OCI-M2 (cell line): ENCODE results near the gene NRXN2.
"Not testable (repeated sequence)": the region's sequence is repeated elsewhere in the genome, so short reads cannot be mapped to it uniquely, and the experiment has no call there.

ENCODE experiments used
- DNase-seq: peaks from one replicate; lab custom pipeline; 2025; ENCODE audit not compliant: unreplicated experiment; lab: John Stamatoyannopoulos, UW

NRXN2 gene

DNA sequence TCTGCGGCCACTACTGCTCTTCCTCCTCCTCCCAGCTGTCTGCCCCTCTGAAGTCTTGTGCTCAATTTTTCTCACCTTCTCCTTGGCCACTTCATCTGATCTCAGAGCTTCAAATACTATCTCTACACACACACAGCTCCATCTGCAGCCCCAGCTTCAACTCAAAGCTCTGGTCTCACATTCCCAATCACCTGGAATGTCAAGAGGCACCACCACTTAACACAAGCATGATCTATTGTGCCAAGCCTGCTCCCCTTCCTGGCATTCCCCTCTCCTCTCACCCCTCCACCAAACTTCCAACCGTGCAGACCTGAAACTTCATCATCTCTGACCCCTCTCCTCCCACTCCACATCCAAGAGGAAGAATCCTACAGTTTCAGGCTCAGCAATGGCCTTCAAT lies 17.5 kb downstream of the NRXN2 start:
- DNase-seq = no peak

DNA sequence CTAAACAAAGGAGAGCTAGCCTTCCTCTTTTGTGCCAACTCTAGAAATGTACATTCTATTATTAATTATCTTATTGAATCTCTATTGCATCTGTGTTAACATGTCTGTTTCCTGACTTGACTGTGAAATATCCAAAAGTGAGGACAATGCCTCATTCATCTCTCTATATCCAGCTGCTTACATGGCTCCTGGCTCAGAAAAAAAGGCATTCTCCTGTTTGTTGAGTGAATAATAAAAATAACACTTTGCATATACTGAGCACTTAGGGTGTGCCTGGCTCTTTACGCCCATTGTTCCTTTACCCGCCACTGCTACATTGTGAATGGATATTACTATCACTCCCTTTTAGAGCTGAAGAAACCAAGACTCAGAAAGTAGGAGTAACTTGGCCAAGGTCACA lies 19.9 kb downstream of the NRXN2 start:
- no peak for DNase-seq

DNA sequence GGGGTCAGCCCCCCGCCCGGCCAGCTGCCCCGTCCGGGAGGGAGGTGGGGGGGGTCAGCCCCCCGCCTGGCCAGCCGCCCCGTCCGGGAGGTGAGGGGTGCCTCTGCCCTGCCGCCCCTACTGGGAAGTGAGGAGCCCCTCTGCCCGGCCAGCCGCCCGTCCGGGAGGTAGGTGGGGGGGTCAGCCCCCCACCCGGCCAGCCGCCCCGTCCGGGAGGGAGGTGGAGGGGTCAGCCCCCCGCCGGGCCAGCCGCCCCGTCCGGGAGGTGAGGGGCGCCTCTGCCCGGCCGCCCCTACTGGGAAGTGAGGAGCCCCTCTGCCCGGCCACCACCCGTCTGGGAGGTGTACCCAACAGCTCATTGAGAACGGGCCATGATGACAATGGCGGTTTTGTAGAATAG lies 21.0 kb downstream of the NRXN2 start:
- DNase-seq = not testable (repeated sequence)

DNA sequence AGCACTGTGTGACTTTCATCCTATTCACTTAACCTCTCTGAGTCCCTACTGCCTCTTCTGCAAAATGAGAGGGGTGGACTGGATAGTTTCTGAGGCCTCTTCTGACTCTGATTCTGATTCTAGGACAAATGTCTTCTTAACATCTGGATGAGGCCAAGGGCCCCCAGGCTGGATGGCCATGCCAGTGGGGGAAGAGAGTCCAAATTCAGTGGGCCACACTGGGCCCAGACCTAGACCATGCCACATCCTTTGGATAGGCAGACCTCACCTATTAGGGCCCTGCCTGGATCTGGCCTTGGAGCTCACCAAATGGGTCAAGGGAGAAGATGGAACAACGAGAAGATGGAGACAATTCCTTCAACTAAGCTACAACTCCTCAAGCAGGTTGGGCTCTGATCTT lies 24.6 kb downstream of the NRXN2 start:
- no peak for DNase-seq

DNA sequence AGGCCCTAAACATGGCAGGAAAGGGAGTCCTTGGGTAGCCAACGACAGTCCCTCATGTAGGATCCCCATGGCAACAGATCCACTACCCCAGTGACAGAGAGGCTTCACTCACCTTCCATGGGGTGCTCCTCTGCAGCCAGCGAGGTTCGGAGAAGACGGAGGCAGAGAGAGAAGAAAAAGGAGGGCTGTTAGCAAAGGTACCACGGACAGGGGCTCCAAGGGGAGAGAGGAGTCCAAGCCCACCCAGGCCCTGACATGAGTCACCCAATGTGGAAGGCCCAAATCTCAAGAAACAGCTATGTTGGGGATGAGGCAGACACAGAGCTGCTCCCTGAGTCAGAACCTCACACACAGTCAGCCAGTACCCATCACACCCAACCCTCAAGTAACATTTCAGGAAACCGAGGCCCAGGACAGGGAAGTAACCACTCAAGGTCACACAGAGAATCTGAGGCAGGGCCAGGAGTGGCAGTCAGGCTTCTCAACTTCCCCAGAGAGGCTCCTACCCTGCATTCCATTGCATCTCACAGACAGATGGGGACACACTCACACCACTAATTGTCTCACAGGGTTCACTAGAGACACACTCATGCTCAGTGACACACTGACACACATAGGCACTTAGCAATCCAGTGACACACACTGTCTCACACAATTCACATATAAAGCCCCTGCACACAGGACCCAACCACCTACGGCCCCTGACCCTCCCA lies 25.2 kb downstream of the NRXN2 start:
- DNase-seq = no peak

DNA sequence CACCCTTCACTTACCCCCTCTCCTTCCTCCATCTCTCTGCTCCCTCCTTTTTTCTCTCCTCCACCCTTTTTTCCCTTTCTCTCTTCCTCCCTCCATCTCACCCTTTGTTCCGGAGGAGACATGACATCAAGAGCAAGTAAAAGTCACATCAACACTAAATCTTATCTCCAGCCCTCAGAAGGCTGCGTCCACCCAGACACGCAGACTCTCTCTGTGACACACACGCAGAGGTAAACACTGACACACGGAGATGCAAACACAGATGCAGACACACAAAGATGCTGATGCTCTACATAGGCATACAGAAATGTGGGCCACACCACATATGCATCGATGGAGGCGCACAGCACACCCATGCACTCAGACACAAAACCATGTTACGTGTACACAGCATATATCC lies 27.0 kb downstream of the NRXN2 start:
- DNase-seq = no peak

DNA sequence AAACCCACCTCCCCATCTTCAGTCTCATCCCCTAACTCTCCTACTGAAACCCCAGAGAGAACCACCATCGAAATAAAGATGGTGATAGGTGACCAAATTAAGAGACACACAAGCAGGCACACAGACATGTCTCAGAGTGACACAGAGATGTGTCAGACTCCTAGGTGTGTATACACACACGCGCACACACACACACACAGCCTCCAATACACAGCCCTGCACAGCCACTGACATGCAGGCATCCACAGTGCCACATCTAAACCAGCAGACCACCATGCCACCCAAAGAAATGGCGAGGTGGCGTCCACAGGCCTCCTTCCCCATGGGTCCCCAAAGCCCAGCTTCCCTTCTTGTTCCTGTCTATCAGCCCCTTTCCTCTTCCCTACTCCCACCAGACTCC lies 27.4 kb downstream of the NRXN2 start:
- no peak for DNase-seq

DNA sequence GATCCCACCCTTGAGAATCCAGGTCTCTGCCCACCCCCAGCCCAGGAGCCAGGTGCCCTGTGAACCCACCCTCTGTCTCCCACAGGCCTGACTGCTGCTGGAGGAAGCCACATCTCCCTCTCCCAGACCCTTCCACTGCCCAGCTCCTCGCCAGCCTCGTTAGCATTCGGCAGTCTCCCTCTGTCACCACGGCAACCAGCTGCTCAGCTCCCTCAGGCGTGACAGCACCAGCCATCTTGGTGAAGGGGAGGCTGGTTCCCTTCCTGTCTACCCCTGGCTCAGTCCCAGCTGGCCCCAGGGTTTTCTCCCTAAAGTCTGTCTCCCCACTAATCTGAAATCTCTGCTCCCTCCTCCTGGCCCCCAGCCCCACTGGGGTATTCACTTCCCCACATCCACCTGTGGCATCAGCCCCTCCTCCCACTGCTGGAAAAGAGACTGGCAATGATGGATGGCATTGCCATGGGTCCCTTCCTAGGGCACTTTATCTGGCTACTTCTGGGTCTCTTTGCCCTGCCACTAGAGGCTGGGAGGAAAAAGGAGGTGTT lies 28.1 kb downstream of the NRXN2 start:
- no peak for DNase-seq

DNA sequence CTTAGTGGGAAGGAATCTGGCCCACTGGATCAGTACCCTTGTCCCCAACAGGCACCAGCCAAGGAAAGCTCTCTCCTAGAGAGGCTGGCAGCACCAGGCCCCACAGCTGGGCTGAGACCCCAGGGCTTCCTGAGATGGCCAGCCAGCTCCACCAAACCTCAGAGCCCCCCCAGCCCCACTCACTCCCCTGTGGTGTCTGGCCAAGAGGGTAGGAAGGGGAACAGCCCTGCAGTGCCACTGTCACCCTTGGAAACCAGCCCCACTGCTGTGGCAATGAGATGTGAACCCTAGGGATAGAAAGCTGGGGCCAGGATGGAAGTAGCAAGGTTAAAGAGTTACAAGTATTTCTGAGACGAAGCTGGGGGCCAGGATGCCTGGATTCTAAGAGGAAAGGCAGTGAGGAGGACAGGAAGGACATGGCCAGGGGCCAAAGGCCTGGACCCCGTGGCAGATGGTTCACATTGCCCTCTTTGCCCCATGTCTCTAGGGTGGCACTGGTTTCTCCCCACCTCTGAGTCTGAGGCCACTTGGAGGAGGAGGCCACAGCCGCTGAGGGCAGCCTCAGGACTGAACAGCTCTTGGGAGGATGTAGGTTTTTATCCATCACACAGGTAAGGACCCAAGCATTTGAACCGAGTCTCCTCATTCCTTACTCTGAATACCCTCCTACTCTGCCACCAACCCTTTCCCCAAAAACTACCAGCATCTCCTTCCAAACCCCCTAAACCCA lies 28.8 kb downstream of the NRXN2 start:
- no peak for DNase-seq

DNA sequence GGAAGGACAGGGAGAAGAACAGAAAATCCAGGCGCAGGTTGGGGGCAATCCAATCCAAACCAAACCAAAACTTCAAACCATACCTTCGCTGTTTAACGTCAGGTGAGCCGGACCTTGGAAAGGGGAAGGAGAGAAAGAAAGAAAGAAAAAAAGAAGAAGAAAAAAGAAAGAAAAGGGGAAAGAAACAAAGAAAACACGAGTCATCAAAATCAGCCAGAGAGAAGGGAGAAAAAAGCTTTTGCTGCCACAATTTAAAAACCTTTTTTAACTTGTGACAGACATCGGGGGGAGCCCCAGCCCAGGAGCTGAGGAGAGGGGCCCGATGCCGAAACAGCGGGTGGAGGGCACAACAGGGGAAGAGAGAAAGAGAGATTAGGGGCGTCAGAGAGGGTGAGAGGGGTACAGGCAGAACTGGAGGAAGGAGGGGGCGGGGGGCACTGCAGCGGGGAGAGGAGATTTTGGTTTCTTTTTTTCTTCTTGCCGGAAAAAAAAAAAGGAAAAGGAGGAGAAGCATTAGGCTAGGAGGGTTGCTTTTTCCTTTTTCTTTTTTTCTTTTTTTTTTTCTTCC lies 30.1 kb downstream of the NRXN2 start:
- no peak for DNase-seq

DNA sequence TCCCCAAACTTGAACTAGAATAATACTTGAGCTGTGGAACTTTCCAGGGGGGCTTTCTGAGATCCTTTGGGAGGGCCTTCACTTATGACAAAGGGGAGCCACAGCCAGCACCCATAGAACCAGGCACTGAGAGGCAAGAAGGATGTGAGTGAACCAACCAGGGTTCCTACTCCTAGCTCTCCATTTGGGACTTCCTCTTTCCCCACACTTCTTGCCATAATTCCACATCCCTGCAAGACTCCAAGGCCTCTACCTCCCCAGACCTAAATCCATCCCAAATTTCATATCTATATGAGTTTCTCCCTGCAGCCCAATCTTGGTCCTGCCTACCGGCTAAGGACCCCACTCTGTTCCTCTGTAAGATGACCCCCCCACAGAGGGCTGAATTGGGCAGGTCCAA lies 31.5 kb downstream of the NRXN2 start:
- no peak for DNase-seq

DNA sequence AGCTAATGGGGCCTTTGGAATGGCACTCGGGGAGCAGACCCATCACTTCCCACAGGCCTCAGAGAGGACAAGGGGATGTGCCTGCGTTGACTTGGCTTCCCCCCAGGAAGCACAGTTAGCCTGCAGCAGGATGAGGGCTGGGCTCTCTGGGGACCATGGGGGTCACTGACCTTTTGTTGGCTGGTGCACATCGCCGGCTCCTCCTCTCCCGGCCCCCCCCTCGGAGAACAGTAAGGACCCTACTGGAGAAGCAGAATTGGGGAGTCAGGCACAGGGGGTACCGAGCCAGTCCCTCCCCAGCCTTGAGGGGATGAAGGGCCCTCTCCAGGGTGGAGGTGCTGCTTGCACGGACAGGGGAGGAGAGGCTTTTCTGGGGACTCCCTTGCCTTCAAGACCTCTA lies 32.8 kb downstream of the NRXN2 start:
- no peak for DNase-seq

DNA sequence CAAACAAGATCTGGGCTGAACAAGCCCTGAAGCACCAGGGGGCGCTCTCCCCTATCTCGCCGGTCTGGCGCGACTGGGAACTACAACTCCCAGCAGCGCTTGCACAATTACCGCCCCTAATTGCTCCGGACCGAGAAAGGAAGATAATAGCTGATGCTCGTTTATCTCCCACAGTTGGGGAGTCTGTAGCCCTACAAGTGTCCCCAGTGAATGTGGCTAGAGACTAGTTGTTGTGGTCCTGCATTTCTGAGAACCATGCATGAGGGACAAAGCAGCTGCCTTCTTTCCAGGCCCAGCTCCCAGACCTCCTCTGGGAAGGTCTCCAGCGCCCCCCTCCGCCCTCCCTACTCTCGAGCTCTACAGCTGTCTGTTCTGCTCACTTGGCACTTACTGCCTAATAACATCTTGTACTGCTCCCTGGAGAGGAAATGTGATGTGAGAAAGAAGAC lies 34.4 kb downstream of the NRXN2 start:
- peak; percentile 61 for DNase-seq

DNA sequence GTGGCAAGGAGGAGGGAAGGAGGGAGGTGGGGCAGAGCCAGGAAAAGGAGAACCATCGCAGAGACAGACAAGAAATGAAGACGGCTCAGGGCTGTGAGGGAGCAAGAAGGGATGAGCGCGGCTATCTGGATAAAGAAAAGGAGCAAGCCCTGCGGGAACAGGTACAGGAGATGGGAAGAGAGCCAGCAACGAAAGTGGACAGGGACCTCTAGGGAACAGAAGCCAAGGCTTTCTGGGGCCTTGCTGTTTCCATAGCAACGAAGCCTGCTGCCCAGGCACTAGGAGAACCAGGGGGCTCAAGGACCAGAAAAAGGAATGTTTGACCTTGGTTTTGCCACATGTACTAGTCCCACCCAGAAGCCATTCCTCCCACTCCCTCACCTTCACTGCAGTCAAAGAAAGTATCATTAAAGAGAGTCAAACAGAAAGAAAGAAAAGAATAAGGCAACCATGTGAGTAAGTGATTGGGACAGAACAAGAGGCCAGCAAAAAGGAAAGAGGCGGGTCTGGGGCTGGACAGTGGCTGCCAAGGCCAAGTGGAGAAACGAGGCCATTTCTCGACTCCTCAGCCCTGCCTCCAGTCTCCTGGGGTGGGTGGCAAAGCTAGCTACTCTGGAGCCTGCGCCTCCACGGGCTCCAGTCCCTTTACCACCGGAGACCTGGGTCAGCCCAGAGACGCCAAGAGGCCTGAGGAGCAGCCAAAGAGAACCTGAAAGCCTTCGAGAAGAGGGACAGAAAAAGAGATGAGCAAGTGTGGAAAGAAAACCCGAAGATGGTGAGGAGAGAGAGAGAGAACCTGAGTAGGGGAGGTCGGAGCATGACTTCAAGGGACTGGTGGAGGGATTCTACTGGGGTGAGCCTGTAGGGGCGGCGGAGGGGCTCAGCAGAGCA lies 35.1 kb downstream of the NRXN2 start:
- DNase-seq = no peak

DNA sequence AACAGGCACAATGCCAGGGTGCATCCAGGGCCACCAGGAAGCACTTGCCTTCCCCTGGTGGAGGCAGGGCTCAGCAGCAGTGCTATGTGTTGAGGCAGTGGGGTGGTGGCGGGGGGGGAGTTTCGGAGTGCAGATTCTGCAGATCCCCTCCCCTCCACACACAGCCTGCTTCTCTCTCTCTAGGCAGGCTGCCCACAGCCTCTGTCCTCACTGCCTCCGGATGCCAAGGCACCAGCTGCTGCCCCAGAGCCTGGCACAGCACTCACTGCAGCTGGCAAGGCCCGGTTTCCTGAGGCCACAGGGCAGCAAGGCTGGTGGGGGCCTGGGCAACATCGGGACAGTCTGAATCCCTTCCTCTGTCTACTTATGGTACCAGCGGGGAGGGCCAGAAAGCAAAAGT lies 35.8 kb downstream of the NRXN2 start:
- no peak for DNase-seq

DNA sequence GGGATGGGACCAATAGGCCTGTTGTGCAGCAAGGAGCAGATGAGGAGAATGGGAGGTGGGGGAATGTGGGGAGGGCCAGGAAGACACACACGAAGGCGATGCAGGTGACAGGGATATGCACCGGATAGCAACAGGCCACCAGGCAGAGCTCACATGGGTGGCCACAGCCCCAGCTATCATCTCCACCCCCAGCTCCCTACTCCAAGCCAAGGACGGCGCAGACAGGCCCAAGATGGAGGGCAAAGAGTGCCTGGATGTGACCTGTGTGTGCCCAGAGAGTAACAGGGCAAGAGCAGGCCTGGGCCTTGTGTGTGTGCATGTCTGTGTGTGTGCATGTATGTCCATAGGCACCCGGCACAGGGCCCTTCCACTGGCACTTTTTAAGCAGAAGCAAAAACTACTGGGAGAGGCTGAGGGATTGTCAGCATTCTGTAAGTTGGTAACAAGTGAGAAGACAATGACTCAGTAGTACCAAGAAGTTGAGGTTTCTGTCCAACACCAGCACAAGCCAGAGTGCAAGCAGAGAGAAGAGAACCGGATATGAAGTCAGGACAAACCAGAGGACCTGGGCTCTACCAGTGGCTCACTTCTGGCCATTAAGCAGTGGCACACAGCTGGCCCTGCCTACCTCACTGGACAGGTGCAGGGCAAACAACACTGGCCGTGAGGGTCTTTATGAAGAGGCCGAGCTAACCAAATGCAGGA lies 36.4 kb downstream of the NRXN2 start:
- DNase-seq = no peak

DNA sequence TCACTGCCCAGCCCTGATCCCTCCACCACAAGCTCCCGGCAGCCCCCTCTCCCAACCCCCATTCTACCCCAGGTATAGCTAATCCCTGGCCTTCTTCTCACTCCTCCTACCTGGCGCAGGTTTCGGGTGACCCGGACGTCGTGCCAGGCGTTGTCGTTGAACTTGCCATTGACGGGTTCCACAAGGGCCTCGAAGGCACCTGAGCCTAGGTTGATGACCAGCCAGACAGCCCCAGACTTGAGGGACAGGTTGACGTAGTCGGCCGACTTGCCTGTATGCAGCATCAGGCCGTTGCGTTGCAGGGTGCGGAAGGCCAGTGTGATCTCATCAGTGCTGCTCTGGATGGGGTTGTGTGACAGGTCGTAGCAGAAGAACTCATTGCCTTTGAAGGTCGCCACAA lies 37.5 kb downstream of the NRXN2 start:
- no peak for DNase-seq

DNA sequence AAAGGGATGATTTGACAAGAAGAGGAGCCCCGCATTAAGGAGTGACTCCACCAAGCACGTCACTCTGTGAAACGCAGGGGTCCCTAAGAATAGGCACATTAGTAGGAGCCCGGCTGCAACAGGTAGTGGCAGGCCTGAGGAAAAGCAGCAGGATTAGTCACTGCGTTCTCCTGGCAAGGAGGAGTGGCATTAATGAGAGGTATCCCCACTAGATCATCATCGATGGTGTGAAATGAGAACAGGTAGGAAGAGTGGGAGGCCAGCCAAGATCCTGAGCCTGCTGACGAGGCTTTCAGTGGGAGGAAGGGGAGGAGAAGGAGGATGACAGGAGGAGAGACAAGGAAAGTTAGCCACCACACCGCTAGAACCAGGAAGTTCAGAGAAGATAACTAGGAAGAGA lies 38.6 kb downstream of the NRXN2 start:
- DNase-seq = no peak

DNA sequence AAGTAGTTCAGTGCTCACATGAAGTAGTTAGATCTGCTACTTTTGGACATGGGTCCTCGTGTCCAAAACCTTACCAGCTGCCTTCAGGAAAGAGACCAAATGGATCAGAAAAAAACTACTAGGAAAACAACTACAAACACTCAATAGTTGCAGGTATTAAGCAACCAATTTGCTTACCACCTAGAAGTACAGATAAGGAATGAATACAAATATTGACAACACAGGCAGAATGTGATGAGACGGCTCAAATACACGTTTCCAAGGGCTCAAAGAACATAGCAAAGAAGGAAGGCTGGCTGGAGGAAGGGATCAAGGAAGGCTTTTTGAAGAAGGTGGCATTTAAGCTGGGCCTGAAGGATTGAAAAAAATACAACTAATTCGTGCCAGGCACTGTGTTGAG lies 41.8 kb downstream of the NRXN2 start:
- no peak for DNase-seq

DNA sequence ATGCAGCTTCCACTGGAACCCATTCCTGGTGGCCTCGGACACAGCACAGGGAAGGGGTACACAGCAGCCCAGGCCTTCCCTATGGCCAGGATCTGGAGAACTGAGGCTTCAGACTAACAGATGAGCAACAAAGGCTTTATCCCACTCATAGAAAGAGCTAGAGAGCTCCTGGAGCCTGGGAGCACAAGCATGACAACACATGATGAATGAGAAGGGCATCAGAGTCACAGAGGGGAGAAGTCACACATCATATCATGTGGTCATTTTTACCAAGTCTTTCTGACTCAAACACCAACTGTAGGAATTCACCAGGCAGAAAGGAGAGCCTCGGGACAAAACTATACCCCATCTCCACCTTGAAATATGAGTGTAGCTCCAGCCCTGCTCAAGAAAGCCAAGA lies 43.2 kb downstream of the NRXN2 start:
- DNase-seq = no peak
